ENCODE data around the gene SHPK.
A peak's percentile ranks its signal among the peaks of the same experiment; 100 is the strongest.

Gene SHPK

GRCh38 chr17:3636154-3636907 lies at the start of gene SHPK, which contains the start of gene CTNS (continued):
- TF ChIP-seq, protein P1, sequence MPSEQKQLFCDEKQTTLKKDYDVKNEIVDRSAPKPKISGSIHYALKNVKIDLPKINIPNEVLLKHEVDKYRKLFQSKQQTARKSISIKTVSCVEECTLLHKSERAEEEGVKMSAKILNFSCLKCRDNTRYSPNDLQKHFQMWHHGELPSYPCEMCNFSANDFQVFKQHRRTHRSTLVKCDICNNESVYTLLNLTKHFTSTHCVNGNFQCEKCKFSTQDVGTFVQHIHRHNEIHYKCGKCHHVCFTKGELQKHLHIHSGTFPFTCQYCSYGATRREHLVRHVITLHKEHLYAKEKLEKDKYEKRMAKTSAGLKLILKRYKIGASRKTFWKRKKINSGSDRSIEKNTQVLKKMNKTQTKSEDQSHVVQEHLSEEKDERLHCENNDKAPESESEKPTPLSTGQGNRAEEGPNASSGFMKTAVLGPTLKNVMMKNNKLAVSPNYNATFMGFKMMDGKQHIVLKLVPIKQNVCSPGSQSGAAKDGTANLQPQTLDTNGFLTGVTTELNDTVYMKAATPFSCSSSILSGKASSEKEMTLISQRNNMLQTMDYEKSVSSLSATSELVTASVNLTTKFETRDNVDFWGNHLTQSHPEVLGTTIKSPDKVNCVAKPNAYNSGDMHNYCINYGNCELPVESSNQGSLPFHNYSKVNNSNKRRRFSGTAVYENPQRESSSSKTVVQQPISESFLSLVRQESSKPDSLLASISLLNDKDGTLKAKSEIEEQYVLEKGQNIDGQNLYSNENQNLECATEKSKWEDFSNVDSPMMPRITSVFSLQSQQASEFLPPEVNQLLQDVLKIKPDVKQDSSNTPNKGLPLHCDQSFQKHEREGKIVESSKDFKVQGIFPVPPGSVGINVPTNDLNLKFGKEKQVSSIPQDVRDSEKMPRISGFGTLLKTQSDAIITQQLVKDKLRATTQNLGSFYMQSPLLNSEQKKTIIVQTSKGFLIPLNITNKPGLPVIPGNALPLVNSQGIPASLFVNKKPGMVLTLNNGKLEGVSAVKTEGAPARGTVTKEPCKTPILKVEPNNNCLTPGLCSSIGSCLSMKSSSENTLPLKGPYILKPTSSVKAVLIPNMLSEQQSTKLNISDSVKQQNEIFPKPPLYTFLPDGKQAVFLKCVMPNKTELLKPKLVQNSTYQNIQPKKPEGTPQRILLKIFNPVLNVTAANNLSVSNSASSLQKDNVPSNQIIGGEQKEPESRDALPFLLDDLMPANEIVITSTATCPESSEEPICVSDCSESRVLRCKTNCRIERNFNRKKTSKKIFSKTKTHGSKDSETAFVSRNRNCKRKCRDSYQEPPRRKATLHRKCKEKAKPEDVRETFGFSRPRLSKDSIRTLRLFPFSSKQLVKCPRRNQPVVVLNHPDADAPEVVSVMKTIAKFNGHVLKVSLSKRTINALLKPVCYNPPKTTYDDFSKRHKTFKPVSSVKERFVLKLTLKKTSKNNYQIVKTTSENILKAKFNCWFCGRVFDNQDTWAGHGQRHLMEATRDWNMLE (tag by site-specific recombination; conservative IDR thresholded peaks at IDR 0.05; ENCODE audit: low read depth): 0 out of 2 replicates have a peak, but pooled peaks have one; percentile 18
- peak; percentile 75; the same call in 1 of the 2 replicates for TF ChIP-seq KLF7 (tag by site-specific recombination; IDR thresholded peaks at IDR 0.05; ENCODE audit: borderline replicate concordance)
- TF ChIP-seq ZNF2 (tag by site-specific recombination; IDR thresholded peaks at IDR 0.05): 0 out of 2 replicates have a peak, but pooled peaks have one; percentile 25
- TF ChIP-seq MZF1 (tag by site-specific recombination; IDR thresholded peaks at IDR 0.05; ENCODE audit: borderline replicate concordance): no peak
- no peak for TF ChIP-seq ZNF513 (tag by site-specific recombination; IDR thresholded peaks at IDR 0.05)
- TF ChIP-seq ZNF514 (tag by site-specific recombination; IDR thresholded peaks at IDR 0.05): no peak
- TF ChIP-seq ZNF426 (tag by site-specific recombination; IDR thresholded peaks at IDR 0.05): no peak
- TF ChIP-seq ZNF169 (tag by site-specific recombination; IDR thresholded peaks at IDR 0.05): no peak
- TF ChIP-seq ZNF214 (tag by site-specific recombination; IDR thresholded peaks at IDR 0.05; ENCODE audit: borderline replicate concordance): no peak
- TF ChIP-seq ZNF132 (tag by site-specific recombination; IDR thresholded peaks at IDR 0.05; ENCODE audit: borderline replicate concordance): no peak
- no peak for TF ChIP-seq ZSCAN18 (tag by site-specific recombination; IDR thresholded peaks at IDR 0.05)
- no peak for TF ChIP-seq ZNF423 (tag by site-specific recombination; IDR thresholded peaks at IDR 0.05)
- TF ChIP-seq KLF8 (tag by site-specific recombination; IDR thresholded peaks at IDR 0.05): peak; percentile 97
- TF ChIP-seq ZNF19 (tag by site-specific recombination; IDR thresholded peaks at IDR 0.05; ENCODE audit: low read depth): no peak
- TF ChIP-seq ATF2 (tag by site-specific recombination; IDR thresholded peaks at IDR 0.05; ENCODE audit: low read depth): no peak
- no peak for TF ChIP-seq ZNF837 (tag by site-specific recombination; IDR thresholded peaks at IDR 0.05)
- TF ChIP-seq ZBTB20 (tag by site-specific recombination; IDR thresholded peaks at IDR 0.05): peak; percentile 71; the same call in 1 of the 2 replicates
- TF ChIP-seq KLF16 (tag by site-specific recombination; IDR thresholded peaks at IDR 0.05): peak; percentile 97
- no peak for TF ChIP-seq ZNF157 (tag by site-specific recombination; IDR thresholded peaks at IDR 0.05)
- TF ChIP-seq, protein P2, sequence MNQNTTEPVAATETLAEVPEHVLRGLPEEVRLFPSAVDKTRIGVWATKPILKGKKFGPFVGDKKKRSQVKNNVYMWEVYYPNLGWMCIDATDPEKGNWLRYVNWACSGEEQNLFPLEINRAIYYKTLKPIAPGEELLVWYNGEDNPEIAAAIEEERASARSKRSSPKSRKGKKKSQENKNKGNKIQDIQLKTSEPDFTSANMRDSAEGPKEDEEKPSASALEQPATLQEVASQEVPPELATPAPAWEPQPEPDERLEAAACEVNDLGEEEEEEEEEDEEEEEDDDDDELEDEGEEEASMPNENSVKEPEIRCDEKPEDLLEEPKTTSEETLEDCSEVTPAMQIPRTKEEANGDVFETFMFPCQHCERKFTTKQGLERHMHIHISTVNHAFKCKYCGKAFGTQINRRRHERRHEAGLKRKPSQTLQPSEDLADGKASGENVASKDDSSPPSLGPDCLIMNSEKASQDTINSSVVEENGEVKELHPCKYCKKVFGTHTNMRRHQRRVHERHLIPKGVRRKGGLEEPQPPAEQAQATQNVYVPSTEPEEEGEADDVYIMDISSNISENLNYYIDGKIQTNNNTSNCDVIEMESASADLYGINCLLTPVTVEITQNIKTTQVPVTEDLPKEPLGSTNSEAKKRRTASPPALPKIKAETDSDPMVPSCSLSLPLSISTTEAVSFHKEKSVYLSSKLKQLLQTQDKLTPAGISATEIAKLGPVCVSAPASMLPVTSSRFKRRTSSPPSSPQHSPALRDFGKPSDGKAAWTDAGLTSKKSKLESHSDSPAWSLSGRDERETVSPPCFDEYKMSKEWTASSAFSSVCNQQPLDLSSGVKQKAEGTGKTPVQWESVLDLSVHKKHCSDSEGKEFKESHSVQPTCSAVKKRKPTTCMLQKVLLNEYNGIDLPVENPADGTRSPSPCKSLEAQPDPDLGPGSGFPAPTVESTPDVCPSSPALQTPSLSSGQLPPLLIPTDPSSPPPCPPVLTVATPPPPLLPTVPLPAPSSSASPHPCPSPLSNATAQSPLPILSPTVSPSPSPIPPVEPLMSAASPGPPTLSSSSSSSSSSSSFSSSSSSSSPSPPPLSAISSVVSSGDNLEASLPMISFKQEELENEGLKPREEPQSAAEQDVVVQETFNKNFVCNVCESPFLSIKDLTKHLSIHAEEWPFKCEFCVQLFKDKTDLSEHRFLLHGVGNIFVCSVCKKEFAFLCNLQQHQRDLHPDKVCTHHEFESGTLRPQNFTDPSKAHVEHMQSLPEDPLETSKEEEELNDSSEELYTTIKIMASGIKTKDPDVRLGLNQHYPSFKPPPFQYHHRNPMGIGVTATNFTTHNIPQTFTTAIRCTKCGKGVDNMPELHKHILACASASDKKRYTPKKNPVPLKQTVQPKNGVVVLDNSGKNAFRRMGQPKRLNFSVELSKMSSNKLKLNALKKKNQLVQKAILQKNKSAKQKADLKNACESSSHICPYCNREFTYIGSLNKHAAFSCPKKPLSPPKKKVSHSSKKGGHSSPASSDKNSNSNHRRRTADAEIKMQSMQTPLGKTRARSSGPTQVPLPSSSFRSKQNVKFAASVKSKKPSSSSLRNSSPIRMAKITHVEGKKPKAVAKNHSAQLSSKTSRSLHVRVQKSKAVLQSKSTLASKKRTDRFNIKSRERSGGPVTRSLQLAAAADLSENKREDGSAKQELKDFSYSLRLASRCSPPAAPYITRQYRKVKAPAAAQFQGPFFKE (tag by site-specific recombination; IDR thresholded peaks at IDR 0.05; ENCODE audit: borderline replicate concordance): no peak
- TF ChIP-seq ZNF747 (tag by site-specific recombination; IDR thresholded peaks at IDR 0.05): no peak
- no peak for TF ChIP-seq TCF7L2 (IDR thresholded peaks at IDR 0.05; ENCODE audit: borderline replicate concordance, low read depth, low read length)
- no peak; the same call in 1 of the 2 replicates for TF ChIP-seq ZNF610 (tag by site-specific recombination; IDR thresholded peaks at IDR 0.05; ENCODE audit: borderline replicate concordance)
- peak; percentile 67; the same call in 1 of the 2 replicates for TF ChIP-seq HOXC10 (CRISPR knock-in tag; IDR thresholded peaks at IDR 0.05)

Measured in HEK293 (cell line).